HEK293 (cell line): ENCODE data around the gene LGI2.

Experiments used
- CTCF ChIA-PET: fragments of 350-600 bp; formaldehyde crosslinking; extraction: SDS; loops from one replicate; lab custom pipeline; 2021; ENCODE audit warnings: antibody characterized with exemption; lab: Yijun Ruan, JAX
- POLR2A ChIA-PET: fragments of 300-600 bp; formaldehyde crosslinking; extraction: SDS; loops from one replicate; lab custom pipeline; 2020; ENCODE audit warnings: antibody characterized with exemption, inconsistent platforms; lab: Yijun Ruan, JAX
- H3K27ac ChIP-seq: fragments of 200-500 bp; sonication (Bioruptor generic); 2 replicates; pipeline ENCODE4 v1.5.1; 2014; ENCODE audit warnings: low read depth, low read length, control low read depth, inconsistent platforms; ENCODE audit errors: extremely low read depth
- H3K36me3 ChIP-seq, 2 experiments: fragments of 200-500 bp in 1 of 2; sonication (Bioruptor generic) in 1 of 2; 1 replicate in 1 of 2; 2 replicates in 1 of 2; pipeline ENCODE4 v1.5.1; 2014 to 2017; ENCODE audit warnings: inconsistent platforms in 2 of 2, low read length in 2 of 2; ENCODE audit not compliant: control insufficient read depth in 2 of 2, insufficient read depth in 1 of 2
- H3K4me1 ChIP-seq: fragments of 200-500 bp; sonication (Bioruptor generic); 2 replicates; pipeline ENCODE4 v1.5.1; 2014; ENCODE audit warnings: mild to moderate bottlenecking, low read length, inconsistent platforms; ENCODE audit not compliant: control insufficient read depth, insufficient read depth
- H3K4me3 ChIP-seq: 2 replicates; pipeline ENCODE4 v1.5.1; 2011; ENCODE audit warnings: low read depth, mild to moderate bottlenecking, control low read depth, low read length, moderate library complexity
- H3K9me3 ChIP-seq: fragments of 200-500 bp; sonication (Bioruptor generic); 2 replicates; pipeline ENCODE4 v1.5.1; 2014; ENCODE audit warnings: low read depth, low read length, inconsistent platforms; ENCODE audit not compliant: control insufficient read depth, insufficient read depth
- BCL6B ChIP-seq: fragments of 450-650 bp; formaldehyde crosslinking; IDR thresholded peaks from 2 replicates; pipeline ENCODE4 v1.5.1; 2017; ENCODE audit warnings: missing biosample characterization, missing genetic modification characterization
- GLIS2 ChIP-seq: fragments of 450-650 bp; formaldehyde crosslinking; IDR thresholded peaks from 2 replicates; pipeline ENCODE4 v1.5.1; 2016; ENCODE audit warnings: missing biosample characterization, missing genetic modification characterization
- HOXC10 ChIP-seq: sonication (generic); formaldehyde crosslinking; IDR thresholded peaks from 2 replicates; pipeline ENCODE4 v1.8.1; 2023; ENCODE audit warnings: mild to moderate bottlenecking, missing genetic modification reagents
- HOXD13 ChIP-seq: sonication (generic); formaldehyde crosslinking; IDR thresholded peaks from 2 replicates; pipeline ENCODE4 v1.8.0; 2022; ENCODE audit warnings: missing genetic modification reagents, borderline replicate concordance
- KLF10 ChIP-seq: fragments of 450-650 bp; IDR thresholded peaks from 2 replicates; pipeline ENCODE4 v1.5.1; 2018; ENCODE audit warnings: missing biosample characterization, mild to moderate bottlenecking, missing genetic modification characterization
- KLF8 ChIP-seq: fragments of 450-650 bp; formaldehyde crosslinking; IDR thresholded peaks from 2 replicates; pipeline ENCODE4 v1.5.1; 2016; ENCODE audit warnings: missing biosample characterization, missing genetic modification characterization
- OSR2 ChIP-seq: fragments of 450-650 bp; formaldehyde crosslinking; IDR thresholded peaks from 2 replicates; pipeline ENCODE4 v1.5.1; 2016; ENCODE audit warnings: missing biosample characterization, missing genetic modification characterization
- ZFP41 ChIP-seq: fragments of 450-650 bp; formaldehyde crosslinking; IDR thresholded peaks from 2 replicates; pipeline ENCODE4 v1.5.1; 2016; ENCODE audit warnings: missing biosample characterization, missing genetic modification characterization, borderline replicate concordance
- ZIC2 ChIP-seq: fragments of 450-650 bp; formaldehyde crosslinking; IDR thresholded peaks from 2 replicates; pipeline ENCODE4 v1.5.1; 2016; ENCODE audit warnings: missing biosample characterization, missing genetic modification characterization
- ZNF132 ChIP-seq: fragments of 450-650 bp; formaldehyde crosslinking; IDR thresholded peaks from 2 replicates; pipeline ENCODE4 v1.5.1; 2017; ENCODE audit warnings: missing biosample characterization, missing genetic modification characterization, borderline replicate concordance
- ZNF138 ChIP-seq: fragments of 450-650 bp; formaldehyde crosslinking; IDR thresholded peaks from 2 replicates; pipeline ENCODE4 v1.5.1; 2016; ENCODE audit warnings: missing biosample characterization, missing genetic modification characterization, borderline replicate concordance
- ZNF2 ChIP-seq: fragments of 450-650 bp; formaldehyde crosslinking; IDR thresholded peaks from 2 replicates; pipeline ENCODE4 v1.5.1; 2016; ENCODE audit warnings: missing biosample characterization, missing genetic modification characterization
- ZNF26 ChIP-seq: fragments of 450-650 bp; formaldehyde crosslinking; IDR thresholded peaks from 2 replicates; pipeline ENCODE4 v1.5.1; 2016; ENCODE audit warnings: missing biosample characterization, missing genetic modification characterization
- ZNF549 ChIP-seq: fragments of 450-650 bp; IDR thresholded peaks from 2 replicates; pipeline ENCODE4 v1.5.1; 2018; ENCODE audit warnings: missing biosample characterization, missing genetic modification characterization, mild to moderate bottlenecking, inconsistent platforms, moderate library complexity
- ZNF571 ChIP-seq: fragments of 450-650 bp; formaldehyde crosslinking; IDR thresholded peaks from 2 replicates; pipeline ENCODE4 v1.5.0; 2017; ENCODE audit warnings: missing biosample characterization, missing genetic modification characterization
- ZNF610 ChIP-seq: fragments of 450-650 bp; formaldehyde crosslinking; IDR thresholded peaks from 2 replicates; pipeline ENCODE4 v1.5.1; 2016; ENCODE audit warnings: missing biosample characterization, missing genetic modification characterization, borderline replicate concordance
- ZNF701 ChIP-seq: fragments of 450-650 bp; formaldehyde crosslinking; IDR thresholded peaks from 2 replicates; pipeline ENCODE4 v1.5.1; 2016; ENCODE audit warnings: missing biosample characterization, missing genetic modification characterization
- ZNF747 ChIP-seq: fragments of 450-650 bp; formaldehyde crosslinking; IDR thresholded peaks from 2 replicates; pipeline ENCODE4 v1.5.1; 2016; ENCODE audit warnings: missing biosample characterization, missing genetic modification characterization
- ZNF792 ChIP-seq: fragments of 450-650 bp; formaldehyde crosslinking; IDR thresholded peaks from 2 replicates; pipeline ENCODE4 v1.5.1; 2016; ENCODE audit warnings: missing biosample characterization, missing genetic modification characterization
- TF ChIP-seq, protein P1 (sequence below): fragments of 450-650 bp; formaldehyde crosslinking; IDR thresholded peaks from 2 replicates; pipeline ENCODE4 v1.5.1; 2016; ENCODE audit warnings: missing biosample characterization, missing genetic modification characterization

LGI2 gene

GRCh38 chr4:25000639-25001038, 30.1 kb downstream of the LGI2 start:
- H3K36me3 ChIP-seq = no peaks in the 10 kb centered on the region
- H3K9me3 ChIP-seq = no peaks in the 10 kb centered on the region
- no peak overlapping the region for H3K4me3 ChIP-seq
- no peak overlapping the region for H3K27ac ChIP-seq
- H3K4me1 ChIP-seq = no peaks in the 10 kb centered on the region
- POLR2A ChIA-PET = no interaction called here
- TF ChIP-seq ZIC2 (tag by site-specific recombination) (no peak), ZNF549 (tag by site-specific recombination) (no peak), GLIS2 (no peak), KLF8 (tag by site-specific recombination) (no peak)
- TF ChIP-seq, all 188 proteins: peak for 0
- CTCF ChIA-PET = no interaction called here

DNA sequence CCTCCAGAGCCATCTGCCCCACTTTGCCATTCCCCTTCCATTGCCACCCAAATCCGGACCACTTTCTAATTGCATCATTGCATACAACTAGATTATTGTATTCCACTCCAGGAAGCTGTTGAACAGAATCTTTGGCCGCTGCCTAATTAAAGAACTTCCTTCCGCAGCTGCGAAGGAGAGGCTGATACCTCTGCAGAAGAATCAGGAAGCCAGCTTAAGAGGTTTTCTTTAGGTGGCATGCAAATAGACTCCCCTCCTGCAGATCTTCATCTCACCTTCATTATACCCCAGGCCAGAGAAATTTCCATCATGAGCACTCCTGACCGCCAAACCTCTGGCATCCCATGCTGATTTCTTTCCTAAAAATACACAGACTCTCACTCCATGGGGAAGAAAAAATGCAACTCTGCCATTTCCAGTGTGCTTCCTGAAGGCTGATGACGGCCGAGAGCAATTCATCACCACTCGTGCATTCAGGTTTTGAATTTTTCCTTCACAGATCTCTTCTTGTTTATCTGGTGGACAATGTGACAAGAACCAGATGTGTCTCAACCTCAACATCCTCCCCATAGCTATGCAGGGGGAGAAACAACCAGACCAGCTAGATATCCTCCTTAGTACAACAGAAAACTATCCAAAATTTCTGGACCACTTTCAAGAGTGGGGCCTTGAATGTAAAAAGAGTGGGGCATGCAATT, 31.2 kb downstream of the LGI2 start:
- CTCF ChIA-PET = no interaction called here
- Histone ChIP-seq H3K9me3 (no peaks in the 10 kb centered on the region), H3K27ac (no peak overlapping the region)
- POLR2A ChIA-PET = no interaction called here
- no peak for TF ChIP-seq ZNF26 (tag by site-specific recombination)
- no peak for TF ChIP-seq ZFP41 (tag by site-specific recombination)
- TF ChIP-seq ZNF610 (tag by site-specific recombination) = no peak
- TF ChIP-seq ZNF132 = no peak
- no peak for TF ChIP-seq BCL6B (tag by site-specific recombination)
- no peak for TF ChIP-seq ZNF792 (tag by site-specific recombination)
- TF ChIP-seq KLF10 = no peak
- no peak for TF ChIP-seq ZNF2 (tag by site-specific recombination)
- TF ChIP-seq, all 188 proteins: peak for 0
- Histone ChIP-seq H3K4me1 (no peaks in the 10 kb centered on the region), H3K4me3 (no peak overlapping the region), H3K36me3 (no peaks in the 10 kb centered on the region)

- Histone ChIP-seq H3K4me3 (no peak overlapping the region), H3K9me3 (no peaks in the 10 kb centered on the region), H3K36me3 (no peaks in the 10 kb centered on the region), H3K27ac (no peak overlapping the region), H3K4me1 (no peaks in the 10 kb centered on the region)
- TF ChIP-seq HOXD13 = no peak
- no peak for TF ChIP-seq HOXC10 (CRISPR knock-in tag)
- TF ChIP-seq ZNF571 (tag by site-specific recombination) = no peak
- no peak for TF ChIP-seq ZNF701 (tag by site-specific recombination)
- no peak for TF ChIP-seq ZNF138 (tag by site-specific recombination)
- TF ChIP-seq ZNF610 (tag by site-specific recombination) = no peak
- TF ChIP-seq, protein P1, sequence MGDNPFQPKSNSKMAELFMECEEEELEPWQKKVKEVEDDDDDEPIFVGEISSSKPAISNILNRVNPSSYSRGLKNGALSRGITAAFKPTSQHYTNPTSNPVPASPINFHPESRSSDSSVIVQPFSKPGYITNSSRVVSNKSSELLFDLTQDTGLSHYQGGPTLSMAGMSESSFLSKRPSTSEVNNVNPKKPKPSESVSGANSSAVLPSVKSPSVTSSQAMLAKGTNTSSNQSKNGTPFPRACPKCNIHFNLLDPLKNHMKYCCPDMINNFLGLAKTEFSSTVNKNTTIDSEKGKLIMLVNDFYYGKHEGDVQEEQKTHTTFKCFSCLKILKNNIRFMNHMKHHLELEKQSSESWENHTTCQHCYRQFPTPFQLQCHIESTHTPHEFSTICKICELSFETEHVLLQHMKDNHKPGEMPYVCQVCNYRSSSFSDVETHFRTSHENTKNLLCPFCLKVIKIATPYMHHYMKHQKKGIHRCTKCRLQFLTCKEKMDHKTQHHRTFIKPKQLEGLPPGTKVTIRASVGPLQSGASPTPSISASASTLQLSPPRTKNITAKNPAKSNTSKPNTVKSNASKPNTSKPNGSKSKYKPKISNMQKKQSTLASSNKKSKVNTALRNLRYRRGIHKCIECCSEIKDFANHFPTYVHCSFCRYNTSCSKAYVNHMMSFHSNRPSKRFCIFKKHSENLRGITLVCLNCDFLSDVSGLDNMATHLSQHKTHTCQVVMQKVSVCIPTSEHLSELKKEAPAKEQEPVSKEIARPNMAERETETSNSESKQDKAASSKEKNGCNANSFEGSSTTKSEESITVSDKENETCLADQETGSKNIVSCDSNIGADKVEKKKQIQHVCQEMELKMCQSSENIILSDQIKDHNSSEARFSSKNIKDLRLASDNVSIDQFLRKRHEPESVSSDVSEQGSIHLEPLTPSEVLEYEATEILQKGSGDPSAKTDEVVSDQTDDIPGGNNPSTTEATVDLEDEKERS (tag by site-specific recombination) = no peak
- no peak for TF ChIP-seq ZNF747 (tag by site-specific recombination)
- no peak for TF ChIP-seq OSR2 (tag by site-specific recombination)
- POLR2A ChIA-PET = no interaction called here
- CTCF ChIA-PET = interaction anchor here (2.7 kb wide), 1 partner anchor 15 kb away, joined by 9 read pairs; no protein-coding TSS in a partner anchor
Observed at GRCh38 chr4:24995346-24995919, 35.3 kb downstream of the LGI2 start.
